ENCODE results near the gene OR5H2.

- no peak for TF ChIP-seq SP1 (IDR thresholded peaks at IDR 0.05)
- TF ChIP-seq ZBTB33 (IDR thresholded peaks at IDR 0.05), result no peak
- no peak for TF ChIP-seq CTCF (IDR thresholded peaks at IDR 0.05; ENCODE audit: low read depth, low read length, missing input control)
- TF ChIP-seq RAD21 (IDR thresholded peaks at IDR 0.05), result no peak
- TF ChIP-seq RXRA (IDR thresholded peaks at IDR 0.05), result no peak
- no peak for TF ChIP-seq REST (IDR thresholded peaks at IDR 0.05)
- no peak for TF ChIP-seq ATF3 (IDR thresholded peaks at IDR 0.05)
These were observed 20.3 kb upstream of the OR5H2 start for GRCh38 chr3:98262046-98262445.

Measured in liver (tissue), 3 donors.